Prostate gland (tissue), 2 donors: ENCODE results near the gene PPP4R4.

ENCODE experiments used
- CTCF ChIP-seq, 4 experiments: fragments of 200-600 bp in 2 of 4; fragments of 450-650 bp in 2 of 4; sonication (generic) in 2 of 4; IDR thresholded peaks; 1 replicate in 3 of 4; 2 replicates in 1 of 4; pipeline ENCODE4 v1.5.1; 2016 to 2019; ENCODE audit warnings: antibody characterized with exemption in 4 of 4, mild to moderate bottlenecking in 2 of 4, moderate library complexity in 2 of 4
- POLR2A ChIP-seq: fragments of 450-650 bp; IDR thresholded peaks from one replicate; pipeline ENCODE4 v1.6.1; 2016; ENCODE audit warnings: antibody characterized with exemption, mild to moderate bottlenecking
- POLR2AphosphoS5 ChIP-seq: sonication (generic); formaldehyde crosslinking; IDR thresholded peaks from one replicate; pipeline ENCODE4 v1.6.1; 2017; ENCODE audit warnings: antibody characterized with exemption

- TF ChIP-seq POLR2A (no peak), CTCF (IDR thresholded peaks at IDR 0.05) (no peak), POLR2AphosphoS5 (no peak)
Measured at GRCh38 chr14:94138251-94138650, 35.9 kb upstream of the PPP4R4 start.
